GM18951 (cell line): ENCODE measurements around the gene RORB.

Experiments
- POLR2A ChIP-seq: IDR thresholded peaks from 4 replicates; pipeline ENCODE4 v1.6.1; 2011; ENCODE audit warnings: mild to moderate bottlenecking; ENCODE audit not compliant: insufficient read length, insufficient read depth; ENCODE audit errors: extremely low read depth
- in situ Hi-C: fragments of 300-500 bp; cut with MboI; formaldehyde crosslinking; loops from one replicate; pipeline ENCODE4 v1.12.0; 2022; ENCODE audit warnings: low sequenced_read_pairs, mixed read lengths, inconsistent platforms; ENCODE audit not compliant: unreplicated experiment

RORB gene

GRCh38 chr9:74498621-74499095 is 1.5 kb downstream of the RORB start:
- no peak for TF ChIP-seq POLR2A
- in situ Hi-C loops = no loop called here

- TF ChIP-seq POLR2A = no peak
- in situ Hi-C loops = no loop called here
These were observed 2.0 kb downstream of the RORB start for GRCh38 chr9:74499111-74499601.

- in situ Hi-C loops = no loop called here
- TF ChIP-seq POLR2A = no peak
These were observed 2.8 kb downstream of the RORB start for GRCh38 chr9:74499770-74500583.

- no peak for TF ChIP-seq POLR2A
- in situ Hi-C loops = no loop called here
These were observed 3.4 kb downstream of the RORB start for GRCh38 chr9:74500584-74500924.

GRCh38 chr9:74501570-74501969 is 4.4 kb downstream of the RORB start:
- in situ Hi-C loops = no loop called here
- no peak for TF ChIP-seq POLR2A

- in situ Hi-C loops = no loop called here
- TF ChIP-seq POLR2A = no peak
These were observed 6.1 kb downstream of the RORB start for GRCh38 chr9:74503219-74503618.

GRCh38 chr9:74503666-74504065 is 6.5 kb downstream of the RORB start:
- in situ Hi-C loops = no loop called here
- no peak for TF ChIP-seq POLR2A

GRCh38 chr9:74511333-74511732 is 14.2 kb downstream of the RORB start:
- in situ Hi-C loops = no loop called here
- TF ChIP-seq POLR2A = no peak

- TF ChIP-seq POLR2A = no peak
- in situ Hi-C loops = no loop called here
These were observed 15.3 kb downstream of the RORB start for GRCh38 chr9:74512416-74512815.

GRCh38 chr9:74513221-74513620 is 16.1 kb downstream of the RORB start:
- in situ Hi-C loops = no loop called here
- TF ChIP-seq POLR2A = no peak

- no peak for TF ChIP-seq POLR2A
- in situ Hi-C loops = no loop called here
These were observed 20.1 kb downstream of the RORB start for GRCh38 chr9:74517188-74517587.

GRCh38 chr9:74519419-74519818 is 22.3 kb downstream of the RORB start:
- in situ Hi-C loops = no loop called here
- no peak for TF ChIP-seq POLR2A

GRCh38 chr9:74521009-74521408 is 23.9 kb downstream of the RORB start:
- no peak for TF ChIP-seq POLR2A
- in situ Hi-C loops = no loop called here

GRCh38 chr9:74524289-74524688 is 27.2 kb downstream of the RORB start:
- in situ Hi-C loops = no loop called here
- TF ChIP-seq POLR2A = no peak
